H1 (cell line): ENCODE data around the gene TMEM150A. TPM values are rescaled to one million over a fixed set of nuclear protein-coding genes. Genes with fewer than 3 reads are reported as not detected.

Experiments
- CTCF ChIA-PET: fragments of 300-600 bp; sonication (Branson Sonifier 250); formaldehyde crosslinking; loops from one replicate; lab custom pipeline; 2021; ENCODE audit not compliant: partially characterized antibody; lab: Charles Lee
- POLR2A ChIA-PET: fragments of 300-600 bp; sonication (Branson Sonifier 250); formaldehyde crosslinking; loops from one replicate; lab custom pipeline; 2021; ENCODE audit warnings: inconsistent platforms; ENCODE audit not compliant: partially characterized antibody; lab: Charles Lee
- DNase-seq, 2 experiments: peaks; one replicate each; pipeline versions ENCODE4 v3.0.0 to v3.0.0-alpha.2; 2010 to 2022; ENCODE audit warnings: low spot score in 2 of 2, low read depth in 1 of 2, mixed read lengths in 1 of 2
- FAIRE-seq: peaks from 2 replicates; lab custom pipeline; 2011; peaks lifted over from hg19 to GRCh38; lab: Jason Lieb, UNC
- H2AFZ ChIP-seq: 2 replicates; pipeline ENCODE4 v1.8.1; 2012; ENCODE audit warnings: low read length, inconsistent platforms
- H2AK5ac ChIP-seq: 2 replicates; pipeline ENCODE4 v1.6.1; 2013; ENCODE audit warnings: low read depth, low read length
- H2BK120ac ChIP-seq: replicated peaks from 2 replicates; pipeline ENCODE3; 2013; ENCODE audit warnings: low read depth, low read length, inconsistent platforms
- H2BK12ac ChIP-seq: 2 replicates; pipeline ENCODE4 v1.6.1; 2013; ENCODE audit warnings: low read depth, low read length
- H2BK15ac ChIP-seq: 2 replicates; pipeline ENCODE4 v1.6.1; 2013; ENCODE audit warnings: low read length
- H2BK20ac ChIP-seq: 2 replicates; pipeline ENCODE4 v1.6.1; 2013; ENCODE audit warnings: low read length
- H2BK5ac ChIP-seq: 2 replicates; pipeline ENCODE4 v1.6.1; 2013; ENCODE audit warnings: low read depth, low read length
- H3K14ac ChIP-seq: 2 replicates; pipeline ENCODE4 v1.6.1; 2013; ENCODE audit warnings: inconsistent platforms; ENCODE audit not compliant: insufficient read length
- H3K18ac ChIP-seq: 2 replicates; pipeline ENCODE4 v1.6.1; 2013; ENCODE audit warnings: low read length; ENCODE audit errors: extremely low read depth
- H3K23ac ChIP-seq: 2 replicates; pipeline ENCODE4 v1.6.1; 2013; ENCODE audit warnings: inconsistent platforms; ENCODE audit not compliant: insufficient read length
- H3K23me2 ChIP-seq: 2 replicates; pipeline ENCODE4 v1.6.1; 2013; ENCODE audit warnings: low read depth, low read length
- H3K27ac ChIP-seq: 2 replicates; pipeline ENCODE4 v1.6.1; 2011; ENCODE audit warnings: low read depth, low read length, inconsistent platforms
- H3K27me3 ChIP-seq, 4 experiments: replicated peaks in 1 of 4; 1 replicate in 1 of 4; 2 replicates in 3 of 4; pipeline versions ENCODE4 v1.6.1 to v1.8.1; 2011 to 2013; ENCODE audit warnings: low read length in 3 of 4, mild to moderate bottlenecking in 3 of 4, inconsistent platforms in 2 of 4, mixed read lengths in 2 of 4, moderate library complexity in 1 of 4; ENCODE audit not compliant: control insufficient read depth in 3 of 4, insufficient read depth in 3 of 4; ENCODE audit errors: extremely low read depth in 1 of 4
- H3K36me3 ChIP-seq, 4 experiments: 2 replicates each; pipeline versions ENCODE4 v1.6.1 to v1.8.1; 2011 to 2013; ENCODE audit warnings: mild to moderate bottlenecking in 4 of 4, low read length in 3 of 4, moderate library complexity in 2 of 4, control low read depth in 1 of 4, inconsistent platforms in 1 of 4; ENCODE audit not compliant: insufficient read depth in 4 of 4, control insufficient read depth in 2 of 4
- H3K4ac ChIP-seq: replicated peaks from 2 replicates; pipeline ENCODE3; 2013; ENCODE audit warnings: low read length, low read depth, mixed read lengths, inconsistent platforms; ENCODE audit not compliant: insufficient read length
- H3K4me1 ChIP-seq, 4 experiments: replicated peaks in 1 of 4; 1 replicate in 1 of 4; 2 replicates in 3 of 4; pipeline versions ENCODE4 v1.6.1 to v1.8.1; 2011 to 2013; ENCODE audit warnings: low read length in 3 of 4, inconsistent platforms in 2 of 4, mixed read lengths in 1 of 4; ENCODE audit not compliant: insufficient read depth in 4 of 4, control insufficient read depth in 3 of 4
- H3K4me2 ChIP-seq, 2 experiments: 2 replicates each; pipeline versions ENCODE4 v1.6.1 to v1.8.1; 2011 to 2013; ENCODE audit warnings: low read depth in 2 of 2, low read length in 2 of 2, control low read depth in 1 of 2, inconsistent platforms in 1 of 2, mild to moderate bottlenecking in 1 of 2; ENCODE audit not compliant: insufficient read depth in 1 of 2
- H3K4me3 ChIP-seq, 4 experiments: fragments of 200-600, 300-600 bp in 1 of 4; sonication (generic), shearing (Covaris generic), sonication (Bioruptor Twin) in 1 of 4; 2 replicates each; pipeline versions ENCODE4 v1.5.1 to v1.8.1; 2011 to 2016; ENCODE audit warnings: low read length in 4 of 4, low read depth in 3 of 4, control low read depth in 2 of 4, inconsistent platforms in 2 of 4, mild to moderate bottlenecking in 2 of 4, mixed read lengths in 1 of 4, moderate library complexity in 1 of 4; ENCODE audit not compliant: insufficient read depth in 2 of 4; ENCODE audit errors: extremely low read depth in 1 of 4
- H3K56ac ChIP-seq: replicated peaks from 2 replicates; pipeline ENCODE3; 2013; ENCODE audit warnings: low read depth, mild to moderate bottlenecking, mixed read lengths, low read length, inconsistent platforms; ENCODE audit not compliant: insufficient read length
- H3K79me1 ChIP-seq: 2 replicates; pipeline ENCODE4 v1.6.1; 2013; ENCODE audit warnings: low read depth, low read length, control low read depth
- H3K79me2 ChIP-seq, 2 experiments: 2 replicates each; pipeline versions ENCODE4 v1.6.1 to v1.8.1; 2012 to 2013; ENCODE audit warnings: low read length in 2 of 2, mild to moderate bottlenecking in 2 of 2, inconsistent platforms in 1 of 2; ENCODE audit not compliant: insufficient read depth in 2 of 2, control insufficient read depth in 1 of 2
- H3K9ac ChIP-seq, 4 experiments: replicated peaks in 1 of 4; 1 replicate in 1 of 4; 2 replicates in 3 of 4; pipeline versions ENCODE4 v1.6.1 to v1.8.1; 2011 to 2013; ENCODE audit warnings: low read depth in 3 of 4, low read length in 3 of 4, control low read depth in 2 of 4, mild to moderate bottlenecking in 2 of 4, moderate library complexity in 2 of 4, inconsistent platforms in 1 of 4; ENCODE audit errors: extremely low read depth in 1 of 4
- H3K9me3 ChIP-seq, 2 experiments: 2 replicates each; pipeline versions ENCODE4 v1.6.1 to v1.8.1; 2012 to 2013; ENCODE audit warnings: mild to moderate bottlenecking in 2 of 2, moderate library complexity in 2 of 2, control low read depth in 1 of 2, inconsistent platforms in 1 of 2, low read depth in 1 of 2, low read length in 1 of 2, mixed read lengths in 1 of 2; ENCODE audit not compliant: insufficient read depth in 2 of 2
- H4K20me1 ChIP-seq, 2 experiments: replicated peaks in 1 of 2; 2 replicates each; pipeline versions ENCODE3 to v1.8.1; 2011 to 2013; ENCODE audit warnings: inconsistent platforms in 2 of 2, low read length in 2 of 2, mild to moderate bottlenecking in 1 of 2; ENCODE audit not compliant: insufficient read depth in 2 of 2, control insufficient read depth in 1 of 2
- H4K5ac ChIP-seq: 2 replicates; pipeline ENCODE4 v1.6.1; 2013; ENCODE audit warnings: low read length, low read depth, mixed read lengths, inconsistent platforms; ENCODE audit not compliant: insufficient read length
- H4K8ac ChIP-seq: 2 replicates; pipeline ENCODE4 v1.8.0; 2013; ENCODE audit warnings: mild to moderate bottlenecking, moderate library complexity, low read length, inconsistent platforms; ENCODE audit not compliant: insufficient read depth; ENCODE audit errors: extremely low read depth
- H4K91ac ChIP-seq: replicated peaks from 2 replicates; pipeline ENCODE3; 2013; ENCODE audit warnings: low read length, mixed read lengths, inconsistent platforms; ENCODE audit not compliant: insufficient read length
- WGBS, 2 experiments: shearing (Covaris generic) in 1 of 2; methylation state at CpG; one replicate each; pipeline versions ENCODE4 v1.1.6 to v1.1.7; 2013 to 2015; ENCODE audit warnings: low lambda C conversion rate in 2 of 2, mixed read lengths in 2 of 2, inconsistent platforms in 1 of 2, low coverage in 1 of 2, missing lambda C conversion rate in 1 of 2; ENCODE audit not compliant: insufficient replicate concordance in 2 of 2, insufficient coverage in 1 of 2, insufficient read length in 1 of 2; ENCODE audit errors: extremely low coverage in 1 of 2, missing lambda C conversion rate in 1 of 2; 5-methylcytosine and 5-hydroxymethylcytosine counted together
- polyA plus RNA-seq, 7 experiments: library from polyadenylated mRNA; depleted of rRNA in 3 of 7; stranded (reverse) in 5 of 7; unstranded in 2 of 7; fragments of >200 nt in 5 of 7; fragments of 200-250 nt in 2 of 7; gene quantifications; 1 replicate in 5 of 7; 2 replicates in 1 of 7; 4 replicates in 1 of 7; pipeline versions ENCODE4 v1.2.1 to v1.2.3, GENCODE V29; 2011 to 2013; ENCODE audit warnings: missing spikeins in 2 of 7, mixed read lengths in 2 of 7
- total RNA-seq: library from RNA; stranded (reverse); fragmentation: NEBNext Ultra II Directional; extraction: Animal tissue kit (Norgen Biotek cat#: 25700); gene quantifications from 2 replicates; pipeline ENCODE4 v1.2.1, GENCODE V29; 2021

Gene TMEM150A
- total and polyA plus RNA-seq, 2 of the 8 experiments (the other 6 are each of a cell fraction or from before 2014, with no cell fraction given), result 19.8 to 29.9 TPM

DNA sequence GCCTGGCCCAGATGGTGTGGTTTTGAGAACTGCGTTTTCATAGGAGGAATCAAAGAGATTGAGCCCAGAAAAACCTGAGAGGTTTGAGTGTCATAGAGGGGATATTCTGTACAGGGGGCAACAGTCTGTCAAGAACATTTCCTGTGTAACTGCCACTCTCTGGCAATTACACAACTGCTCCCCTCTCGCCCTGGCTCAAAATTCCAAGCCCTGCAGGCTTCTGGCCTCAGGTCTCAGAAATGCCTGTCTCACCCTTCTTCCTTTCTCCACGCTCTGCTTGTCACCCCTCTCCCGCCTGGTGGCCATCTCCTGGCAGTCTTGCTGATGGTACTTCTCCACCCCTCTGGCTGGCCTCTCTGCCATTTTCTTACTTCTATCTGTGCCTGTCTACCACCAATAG, 14.3 kb downstream of the TMEM150A start:
- 76% methylated on average over 4 of the region's 4 CpGs; no CpG with 5 or more reads in 1 of the 2 experiments for WGBS, 2 experiments
- H2BK20ac ChIP-seq, result no peak overlapping the region
- no peak overlapping the region for H3K23ac ChIP-seq
- no peak overlapping the region for H4K5ac ChIP-seq
- no peak overlapping the region for H3K14ac ChIP-seq
- no peaks in the 10 kb centered on the region for H3K79me1 ChIP-seq
- ChIA-PET POLR2A (interaction anchor here (0.9 to 2.1 kb wide), 7 partner anchors 9 to 50 kb away, joined by 3 to 8 read pairs (median 5); partner anchors contain the start of genes GGCX, MAT2A and TMEM150A), CTCF (interaction anchor here (1.0 to 1.2 kb wide), 2 partner anchors 16 to 49 kb away, joined by 3 to 4 read pairs; no protein-coding TSS in a partner anchor)
- H2BK12ac ChIP-seq, result no peak overlapping the region
- H2AFZ ChIP-seq, result no peak overlapping the region
- no peak overlapping the region for H3K9ac ChIP-seq
- H3K23me2 ChIP-seq, result peaks cover 5% of the 10 kb centered on the region; the same call in 1 of the 2 replicates
- H4K20me1 ChIP-seq, result no peaks in the 10 kb centered on the region
- no peak overlapping the region for H3K4ac ChIP-seq
- DNase-seq (no peak), FAIRE-seq (no peak)
- H2BK120ac ChIP-seq, result no peak overlapping the region
- no peak overlapping the region for H4K8ac ChIP-seq
- H3K56ac ChIP-seq, result no peak overlapping the region
- H4K91ac ChIP-seq, result no peak overlapping the region
- peaks cover 0 to 11% (median 3%) of the 10 kb centered on the region in 4 experiments; a peak in 4 of 7 replicates for H3K4me1 ChIP-seq
- peaks cover 8 to 32% (median 20%) of the 10 kb centered on the region in 4 experiments; a peak in 6 of 7 replicates for H3K27me3 ChIP-seq
- H3K36me3 ChIP-seq, result no peaks in the 10 kb centered on the region
- H3K9me3 ChIP-seq, result no peaks in the 10 kb centered on the region
- no peaks in the 10 kb centered on the region; a peak in 1 of 4 replicates for H3K79me2 ChIP-seq
- H2AK5ac ChIP-seq, result no peak overlapping the region
- H3K27ac ChIP-seq, result no peak overlapping the region
- no peak overlapping the region for H2BK5ac ChIP-seq
- H3K18ac ChIP-seq, result no peak overlapping the region
- no peak overlapping the region for H2BK15ac ChIP-seq
- H3K4me2 ChIP-seq, result no peak overlapping the region
- no peak overlapping the region for H3K4me3 ChIP-seq
